22Rv1 (cell line): Measurements from ENCODE around the gene SNX10.

ENCODE experiments used
- CTCF ChIP-seq: fragments of 450-650 bp; IDR thresholded peaks from 2 replicates; pipeline ENCODE4 v1.5.1; 2017; ENCODE audit warnings: mild to moderate bottlenecking
- ZFX ChIP-seq: fragments of 450-650 bp; IDR thresholded peaks from 2 replicates; pipeline ENCODE4 v1.6.1; 2017; ENCODE audit warnings: antibody characterized with exemption, borderline replicate concordance

DNA sequence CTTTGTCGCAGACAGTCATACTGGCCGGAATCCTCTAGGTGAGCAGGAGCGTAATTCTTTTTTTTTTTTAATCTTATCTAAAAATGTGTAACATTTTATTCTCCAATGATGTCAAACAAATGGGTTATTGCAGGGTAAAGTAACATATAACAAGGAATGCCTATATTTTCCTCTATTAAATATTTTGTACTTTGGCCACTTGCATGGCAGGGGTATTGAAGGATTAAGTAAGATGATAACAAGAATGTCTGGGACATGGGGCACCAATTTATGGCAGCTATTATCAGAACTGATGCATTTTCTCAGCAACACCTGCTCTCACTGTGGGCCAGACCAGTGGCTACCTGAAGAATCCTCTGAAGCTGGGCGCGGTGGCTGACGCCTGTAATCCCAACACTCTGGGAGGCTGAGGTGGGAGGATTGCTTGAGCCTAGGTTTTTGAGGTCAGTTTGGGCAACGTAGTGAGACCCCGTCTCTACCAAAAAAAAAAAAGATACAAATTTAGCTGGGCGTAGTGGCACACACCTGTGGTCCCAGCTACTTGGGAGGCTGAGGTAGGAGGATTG, 24.0 kb upstream of the SNX10 start:
- no peak for TF ChIP-seq CTCF
- no peak for TF ChIP-seq ZFX
